Astrocyte (in vitro differentiated cells and primary cell): Measurements from ENCODE around the gene MMP7. TPM values are rescaled to one million over a fixed set of nuclear protein-coding genes. Genes with fewer than 3 reads are reported as not detected.

Experiments used
- DNase-seq: peaks from one replicate; pipeline ENCODE4 v3.0.0-alpha.2; 2010; ENCODE audit warnings: low read depth
- FAIRE-seq: peaks from 2 replicates; lab custom pipeline; 2011; peaks lifted over from hg19 to GRCh38; lab: Jason Lieb, UNC
- H2AFZ ChIP-seq: 2 replicates; pipeline ENCODE4 v1.6.0; 2012; ENCODE audit warnings: low read depth, low read length, inconsistent platforms
- H3K27ac ChIP-seq: 2 replicates; pipeline ENCODE4 v1.5.1; 2011; ENCODE audit warnings: low read depth, low read length, inconsistent platforms
- H3K27me3 ChIP-seq: 2 replicates; pipeline ENCODE4 v1.6.0; 2011; ENCODE audit warnings: low read length, inconsistent platforms; ENCODE audit not compliant: insufficient read depth
- H3K36me3 ChIP-seq: 2 replicates; pipeline ENCODE4 v1.5.1; 2011; ENCODE audit warnings: low read length, inconsistent platforms; ENCODE audit not compliant: insufficient read depth
- H3K4me1 ChIP-seq: 2 replicates; pipeline ENCODE4 v1.5.1; 2011; ENCODE audit warnings: low read length, inconsistent platforms; ENCODE audit not compliant: insufficient read depth
- H3K4me2 ChIP-seq: 2 replicates; pipeline ENCODE4 v1.6.0; 2012; ENCODE audit warnings: low read length, inconsistent platforms
- H3K4me3 ChIP-seq: 2 replicates; pipeline ENCODE4 v1.5.1; 2011; ENCODE audit warnings: low read depth, mild to moderate bottlenecking, low read length, inconsistent platforms; ENCODE audit not compliant: insufficient read depth
- H3K79me2 ChIP-seq: 2 replicates; pipeline ENCODE4 v1.6.0; 2012; ENCODE audit warnings: mild to moderate bottlenecking, low read length, inconsistent platforms; ENCODE audit not compliant: insufficient read depth
- H3K9ac ChIP-seq: 2 replicates; pipeline ENCODE4 v1.6.0; 2012; ENCODE audit warnings: mild to moderate bottlenecking, low read length, inconsistent platforms
- H3K9me3 ChIP-seq: 2 replicates; pipeline ENCODE4 v1.5.1; 2012; ENCODE audit warnings: low read depth, mild to moderate bottlenecking, low read length, inconsistent platforms; ENCODE audit not compliant: insufficient read depth
- H4K20me1 ChIP-seq: 2 replicates; pipeline ENCODE4 v1.6.0; 2012; ENCODE audit warnings: low read length, inconsistent platforms; ENCODE audit not compliant: insufficient read depth
- H3K27ac Mint-ChIP-seq: one replicate; pipeline ENCODE4 v1.8.0; 2021; ENCODE audit warnings: mild to moderate bottlenecking, mixed read lengths; ENCODE audit not compliant: unreplicated experiment
- H3K27me3 Mint-ChIP-seq: one replicate; pipeline ENCODE4 v1.8.0; 2021; ENCODE audit warnings: low read depth, mixed read lengths; ENCODE audit not compliant: unreplicated experiment
- H3K36me3 Mint-ChIP-seq: one replicate; pipeline ENCODE4 v1.8.0; 2021; ENCODE audit warnings: low read depth, mixed read lengths; ENCODE audit not compliant: unreplicated experiment
- H3K4me1 Mint-ChIP-seq: one replicate; pipeline ENCODE4 v1.8.0; 2021; ENCODE audit warnings: low read depth, mixed read lengths; ENCODE audit not compliant: unreplicated experiment
- H3K4me3 Mint-ChIP-seq: one replicate; pipeline ENCODE4 v1.8.0; 2021; ENCODE audit warnings: mild to moderate bottlenecking, moderate library complexity, mixed read lengths; ENCODE audit not compliant: unreplicated experiment
- H3K9me3 Mint-ChIP-seq: one replicate; pipeline ENCODE4 v1.8.0; 2021; ENCODE audit warnings: mild to moderate bottlenecking, mixed read lengths; ENCODE audit not compliant: unreplicated experiment
- EZH2 ChIP-seq: IDR thresholded peaks from 2 replicates; pipeline ENCODE4 v1.6.1; 2012; ENCODE audit warnings: mild to moderate bottlenecking, low read length, inconsistent platforms; ENCODE audit not compliant: insufficient read depth
- total RNA-seq: library from RNA; stranded (reverse); gene quantifications from 2 replicates; pipeline ENCODE4 v1.2.1, GENCODE V29; 2021
- TF ChIP-seq, protein P1 (sequence below): IDR thresholded peaks from 2 replicates; pipeline ENCODE4 v1.5.1; 2011; ENCODE audit warnings: low read depth, mild to moderate bottlenecking, inconsistent platforms, low read length, moderate library complexity; ENCODE audit not compliant: insufficient read depth

Gene MMP7
- total RNA-seq, 1 donor from 2014 or later: 2.6 TPM

- no peak overlapping the region for H3K4me2 ChIP-seq
- no peak overlapping the region for H3K27ac Mint-ChIP-seq
- no peaks in the 10 kb centered on the region for H3K79me2 ChIP-seq
- no peaks in the 10 kb centered on the region for H3K9me3 ChIP-seq
- TF ChIP-seq, protein P1, sequence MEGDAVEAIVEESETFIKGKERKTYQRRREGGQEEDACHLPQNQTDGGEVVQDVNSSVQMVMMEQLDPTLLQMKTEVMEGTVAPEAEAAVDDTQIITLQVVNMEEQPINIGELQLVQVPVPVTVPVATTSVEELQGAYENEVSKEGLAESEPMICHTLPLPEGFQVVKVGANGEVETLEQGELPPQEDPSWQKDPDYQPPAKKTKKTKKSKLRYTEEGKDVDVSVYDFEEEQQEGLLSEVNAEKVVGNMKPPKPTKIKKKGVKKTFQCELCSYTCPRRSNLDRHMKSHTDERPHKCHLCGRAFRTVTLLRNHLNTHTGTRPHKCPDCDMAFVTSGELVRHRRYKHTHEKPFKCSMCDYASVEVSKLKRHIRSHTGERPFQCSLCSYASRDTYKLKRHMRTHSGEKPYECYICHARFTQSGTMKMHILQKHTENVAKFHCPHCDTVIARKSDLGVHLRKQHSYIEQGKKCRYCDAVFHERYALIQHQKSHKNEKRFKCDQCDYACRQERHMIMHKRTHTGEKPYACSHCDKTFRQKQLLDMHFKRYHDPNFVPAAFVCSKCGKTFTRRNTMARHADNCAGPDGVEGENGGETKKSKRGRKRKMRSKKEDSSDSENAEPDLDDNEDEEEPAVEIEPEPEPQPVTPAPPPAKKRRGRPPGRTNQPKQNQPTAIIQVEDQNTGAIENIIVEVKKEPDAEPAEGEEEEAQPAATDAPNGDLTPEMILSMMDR: no peak
- TF ChIP-seq EZH2: no peak
- H3K27me3 ChIP-seq: no peaks in the 10 kb centered on the region
- no peaks in the 10 kb centered on the region for H3K9me3 Mint-ChIP-seq
- no peak overlapping the region for H3K4me3 ChIP-seq
- no peaks in the 10 kb centered on the region for H3K36me3 Mint-ChIP-seq
- no peaks in the 10 kb centered on the region for H3K36me3 ChIP-seq
- peaks cover 8% of the 10 kb centered on the region for H3K4me1 Mint-ChIP-seq
- no peak overlapping the region for H3K4me3 Mint-ChIP-seq
- H3K27ac ChIP-seq: no peak overlapping the region
- DNase-seq (no peak), FAIRE-seq (no peak)
- H3K27me3 Mint-ChIP-seq: no peaks in the 10 kb centered on the region
- H4K20me1 ChIP-seq: no peaks in the 10 kb centered on the region
- no peak overlapping the region for H2AFZ ChIP-seq
- H3K4me1 ChIP-seq: no peaks in the 10 kb centered on the region
- no peak overlapping the region for H3K9ac ChIP-seq
Measured at GRCh38 chr11:102493524-102493923, 37.0 kb downstream of the MMP7 start.

DNA sequence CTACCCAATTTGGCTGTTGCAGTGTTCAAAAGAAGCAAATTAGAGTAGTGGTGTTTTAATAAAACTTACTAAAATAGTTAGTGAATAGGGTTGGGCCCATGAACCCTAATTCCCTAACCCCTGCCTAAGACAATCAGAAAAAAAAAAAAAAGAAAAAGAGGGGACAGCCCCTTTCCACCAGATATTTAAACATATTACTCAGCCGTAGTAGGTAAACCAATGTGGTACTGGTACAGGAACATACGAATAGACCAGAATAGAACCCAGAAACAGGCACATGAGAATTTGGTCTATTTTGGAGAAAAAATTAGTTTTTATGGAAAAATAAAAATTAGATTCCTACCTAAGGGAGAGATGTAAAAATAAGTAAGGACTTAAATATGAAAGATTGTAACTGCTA lies 38.6 kb downstream of the MMP7 start:
- no peaks in the 10 kb centered on the region for H4K20me1 ChIP-seq
- H3K9me3 ChIP-seq: no peaks in the 10 kb centered on the region
- Mint-ChIP-seq H3K4me3 (no peak overlapping the region), H3K4me1 (peaks cover 8% of the 10 kb centered on the region), H3K27me3 (no peaks in the 10 kb centered on the region), H3K9me3 (peaks cover 1% of the 10 kb centered on the region), H3K27ac (no peak overlapping the region), H3K36me3 (no peaks in the 10 kb centered on the region)
- TF ChIP-seq, protein P1: no peak
- no peak for TF ChIP-seq EZH2
- no peaks in the 10 kb centered on the region for H3K4me1 ChIP-seq
- no peaks in the 10 kb centered on the region for H3K27me3 ChIP-seq
- H3K9ac ChIP-seq: no peak overlapping the region
- no peak overlapping the region for H3K4me3 ChIP-seq
- no peaks in the 10 kb centered on the region for H3K36me3 ChIP-seq
- H3K4me2 ChIP-seq: no peak overlapping the region
- FAIRE-seq: no peak
- DNase-seq: no peak
- no peaks in the 10 kb centered on the region for H3K79me2 ChIP-seq
- no peak overlapping the region for H3K27ac ChIP-seq
- no peak overlapping the region for H2AFZ ChIP-seq

GRCh38 chr11:102489186-102490145 lies 41.1 kb downstream of the MMP7 start:
- FAIRE-seq (no peak), DNase-seq (no peak)
- H3K9me3 ChIP-seq: no peaks in the 10 kb centered on the region
- no peaks in the 10 kb centered on the region for H3K4me1 ChIP-seq
- no peak overlapping the region for H3K4me2 ChIP-seq
- H2AFZ ChIP-seq: no peak overlapping the region
- no peaks in the 10 kb centered on the region for H3K27me3 ChIP-seq
- no peaks in the 10 kb centered on the region for H4K20me1 ChIP-seq
- Mint-ChIP-seq H3K27ac (no peak overlapping the region), H3K4me3 (no peak overlapping the region), H3K27me3 (no peaks in the 10 kb centered on the region), H3K9me3 (peaks cover 1% of the 10 kb centered on the region), H3K36me3 (no peaks in the 10 kb centered on the region), H3K4me1 (peaks cover 2% of the 10 kb centered on the region)
- H3K27ac ChIP-seq: no peak overlapping the region
- H3K4me3 ChIP-seq: no peak overlapping the region
- no peak overlapping the region for H3K9ac ChIP-seq
- H3K79me2 ChIP-seq: no peaks in the 10 kb centered on the region
- no peak for TF ChIP-seq EZH2
- no peaks in the 10 kb centered on the region for H3K36me3 ChIP-seq
